ENCODE data around the gene ALCAM.

Gene ALCAM

DNA sequence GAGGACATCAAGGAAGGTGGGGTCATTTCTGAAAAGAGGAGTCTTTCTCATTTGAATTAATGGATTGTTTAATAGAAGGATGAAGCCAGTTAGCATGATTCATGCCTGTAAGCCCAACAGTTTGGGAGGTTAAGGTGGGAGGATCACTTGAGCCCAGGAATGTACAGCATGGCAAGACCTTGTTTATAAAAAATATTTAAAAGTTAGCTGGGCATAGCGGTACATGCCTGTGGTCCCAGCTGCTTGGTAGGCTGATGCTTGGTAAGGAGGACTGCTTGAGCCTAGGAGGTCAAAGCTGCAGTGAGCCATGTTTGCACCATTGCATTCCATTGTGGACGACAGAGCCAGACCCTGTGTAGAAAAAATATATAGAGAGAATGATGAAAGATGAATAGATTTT lies 165.5 kb downstream of the ALCAM start:
- no peak for DNase-seq (ENCODE audit: low read depth)

DNA sequence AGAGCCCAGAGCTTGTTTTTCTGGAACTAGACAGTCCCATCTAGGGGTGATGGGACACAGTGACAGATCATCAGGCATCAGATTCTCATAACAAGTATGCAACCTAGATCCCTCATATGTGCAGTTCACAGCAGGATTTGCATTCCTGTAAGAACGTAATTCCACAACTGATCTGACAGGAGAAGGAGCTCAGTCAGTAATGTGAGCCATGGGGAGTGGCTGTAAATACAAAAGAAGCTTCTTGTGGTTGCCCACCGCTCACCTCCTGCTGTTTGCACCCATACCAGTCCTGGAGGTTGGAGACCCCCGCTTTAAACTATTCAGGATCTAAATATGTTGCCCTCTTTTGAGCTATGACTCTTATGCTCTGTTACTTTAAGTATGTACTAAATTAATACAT lies 167.3 kb downstream of the ALCAM start:
- DNase-seq (ENCODE audit: low read depth): no peak

DNA sequence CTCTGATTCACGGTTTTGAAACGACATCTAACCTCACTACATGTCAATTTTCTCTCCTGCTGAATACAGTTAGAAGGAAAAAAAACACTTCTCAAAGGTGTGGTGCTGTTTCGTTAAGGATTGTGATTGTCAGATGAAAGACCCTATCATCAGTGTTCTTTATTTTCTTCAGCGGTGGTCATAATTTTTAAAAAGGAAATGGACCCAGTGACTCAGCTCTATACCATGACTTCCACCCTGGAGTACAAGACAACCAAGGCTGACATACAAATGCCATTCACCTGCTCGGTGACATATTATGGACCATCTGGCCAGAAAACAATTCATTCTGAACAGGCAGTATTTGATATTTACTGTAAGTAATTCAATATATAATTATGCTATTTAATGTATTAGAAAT lies 167.8 kb downstream of the ALCAM start:
- DNase-seq (ENCODE audit: low read depth): no peak

DNA sequence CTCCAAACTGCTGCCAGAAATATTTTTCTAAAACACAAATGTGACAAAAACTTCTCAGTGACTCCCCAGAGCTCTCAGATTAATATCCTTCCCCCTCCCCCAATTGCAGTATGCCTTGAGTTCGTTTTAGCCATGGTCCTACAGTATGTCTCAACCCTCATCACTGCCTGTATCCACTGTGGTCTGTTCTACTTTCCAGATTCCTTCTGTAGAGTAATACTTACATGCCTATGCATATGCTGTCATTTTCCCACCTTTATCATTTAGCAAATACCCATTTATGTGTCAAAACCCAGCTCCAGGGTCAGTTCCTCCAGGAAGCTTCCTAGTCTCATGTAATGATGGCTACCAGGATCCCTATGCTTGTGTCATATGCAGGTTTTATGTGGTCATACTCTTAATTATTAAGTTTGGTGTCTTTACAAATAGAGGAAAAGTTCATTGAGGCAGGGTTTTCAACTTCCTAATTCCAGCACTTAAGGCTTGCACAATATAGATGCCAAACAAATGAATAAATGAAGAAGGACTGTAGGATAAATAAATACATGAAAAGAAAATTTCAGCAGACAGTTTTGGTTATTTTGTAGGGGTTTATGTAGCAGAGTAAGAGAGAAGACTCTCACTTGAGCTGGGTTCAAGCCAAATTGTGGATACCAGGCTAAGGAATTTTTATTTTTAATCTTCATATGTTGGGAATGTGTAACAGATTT lies 170.8 kb downstream of the ALCAM start:
- no peak for DNase-seq (ENCODE audit: low read depth)

DNA sequence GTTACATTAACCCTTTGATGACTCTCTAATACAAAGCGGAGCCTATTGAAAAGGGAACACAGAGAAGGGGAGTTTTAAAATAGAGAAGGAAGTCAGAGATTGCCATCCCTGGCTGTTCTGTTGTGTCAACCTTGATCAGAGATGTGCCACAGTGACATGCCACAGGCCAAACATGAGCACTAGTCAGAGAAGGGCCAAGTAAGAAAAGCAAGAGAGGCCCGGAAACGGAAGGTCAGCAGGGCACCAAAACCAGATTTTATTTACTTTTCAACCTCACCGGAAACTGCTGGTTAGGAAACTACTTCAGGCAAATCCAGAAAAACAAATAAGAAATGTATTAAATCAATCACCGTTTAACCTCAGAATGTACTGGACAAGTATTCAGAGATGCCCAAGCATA lies 171.8 kb downstream of the ALCAM start:
- no peak for DNase-seq (ENCODE audit: low read depth)

DNA sequence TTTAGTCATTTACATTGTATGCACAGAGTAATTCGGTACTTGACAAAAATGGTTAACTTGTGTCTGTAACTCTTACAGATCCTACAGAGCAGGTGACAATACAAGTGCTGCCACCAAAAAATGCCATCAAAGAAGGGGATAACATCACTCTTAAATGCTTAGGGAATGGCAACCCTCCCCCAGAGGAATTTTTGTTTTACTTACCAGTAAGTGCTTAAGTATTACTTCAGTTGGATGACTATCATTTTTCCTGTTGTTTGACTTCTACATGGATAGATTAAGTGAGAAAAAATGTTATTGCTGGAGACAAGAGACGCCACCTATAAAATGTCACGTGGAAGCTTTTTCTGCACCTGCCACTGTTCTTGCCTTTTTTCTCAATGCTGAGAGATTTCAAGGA lies 173.2 kb downstream of the ALCAM start:
- no peak for DNase-seq (ENCODE audit: low read depth)

DNA sequence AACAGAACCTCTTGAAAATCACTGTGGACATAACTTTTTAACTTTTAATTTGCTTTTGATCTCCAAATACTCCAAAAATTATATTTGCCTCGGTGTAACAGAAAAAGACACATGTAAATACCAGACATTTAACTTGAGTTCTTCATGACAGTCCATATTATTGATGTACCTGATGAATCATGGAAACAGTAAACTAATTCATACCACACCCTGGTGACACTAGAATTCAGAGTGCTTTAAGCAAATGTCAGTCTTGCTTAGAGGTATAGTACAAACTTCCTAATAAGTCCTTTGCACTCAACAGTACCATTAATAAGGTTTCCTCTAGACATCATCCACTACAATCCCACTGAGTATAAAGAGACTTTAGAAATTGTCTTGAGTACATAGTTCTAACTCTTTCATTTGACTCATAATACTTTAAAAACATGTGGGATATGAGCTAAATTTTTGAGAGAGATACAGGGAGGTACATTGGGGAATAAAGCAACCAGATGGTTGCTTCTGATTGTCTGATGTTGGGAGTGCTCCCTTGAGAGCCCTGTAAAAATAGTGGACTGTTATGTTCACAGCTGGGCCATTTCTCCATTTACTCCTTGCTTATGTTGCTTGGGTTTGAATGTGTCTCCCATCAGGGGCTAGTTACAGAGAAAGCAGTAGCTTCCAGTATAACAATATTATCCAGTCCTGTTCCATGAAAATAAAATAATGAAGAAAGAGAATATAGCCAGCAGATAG lies 175.7 kb downstream of the ALCAM start:
- DNase-seq (ENCODE audit: low read depth): no peak

DNA sequence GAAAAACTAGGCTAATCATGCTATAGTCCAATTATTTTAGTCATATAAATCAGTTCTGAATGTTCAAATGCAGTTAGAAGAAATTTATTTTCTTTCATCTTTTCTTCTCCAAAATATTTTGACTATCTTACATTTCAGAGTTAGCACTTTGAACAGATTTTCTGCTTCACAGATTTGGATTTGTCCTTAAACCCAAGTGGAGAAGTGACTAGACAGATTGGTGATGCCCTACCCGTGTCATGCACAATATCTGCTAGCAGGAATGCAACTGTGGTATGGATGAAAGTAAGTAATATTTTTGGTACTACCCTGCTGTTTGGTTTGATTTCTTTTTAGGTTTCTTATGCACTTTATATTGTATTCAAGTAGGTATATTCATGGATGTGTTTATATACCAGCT lies 178.3 kb downstream of the ALCAM start:
- DNase-seq (ENCODE audit: low read depth): no peak

DNA sequence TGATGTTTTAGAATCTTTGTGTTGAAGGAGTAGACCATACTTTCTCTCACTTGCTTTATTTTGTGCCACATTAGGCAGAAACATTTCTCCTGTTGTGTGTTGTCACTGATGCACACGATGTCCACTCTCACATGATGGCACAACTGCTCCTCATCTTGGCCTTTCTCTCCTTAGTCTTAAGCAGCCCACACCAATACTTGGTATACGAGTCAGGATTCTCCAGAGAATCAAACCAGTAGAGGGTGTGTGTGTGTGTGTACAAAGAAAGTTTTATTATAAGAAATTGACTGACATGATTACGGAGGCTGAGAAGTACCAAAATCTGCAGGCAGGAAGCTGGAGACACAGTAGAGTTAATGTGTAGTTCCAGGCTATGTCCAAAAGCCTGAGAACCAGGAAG lies 187.1 kb downstream of the ALCAM start:
- DNase-seq (ENCODE audit: low read depth): no peak

DNA sequence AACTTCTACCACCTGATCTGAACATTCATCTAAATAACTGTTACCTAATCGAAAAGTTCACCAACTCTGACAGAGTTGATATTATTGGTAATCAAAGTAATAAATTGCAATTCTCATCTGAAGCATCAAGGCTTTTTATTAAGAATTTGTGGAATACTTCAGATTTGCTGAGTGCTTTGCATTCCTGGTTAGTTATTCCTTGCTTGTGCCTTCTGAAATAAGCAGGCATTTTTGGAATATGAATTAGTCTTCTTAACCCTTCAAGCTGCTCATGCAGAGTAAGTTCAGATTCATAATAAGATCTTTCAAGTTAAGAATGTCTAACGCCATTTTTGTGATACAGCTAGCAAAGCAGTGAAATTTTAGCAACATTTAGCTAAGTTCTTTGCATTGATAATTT lies 188.5 kb downstream of the ALCAM start:
- DNase-seq (ENCODE audit: low read depth): no peak

DNA sequence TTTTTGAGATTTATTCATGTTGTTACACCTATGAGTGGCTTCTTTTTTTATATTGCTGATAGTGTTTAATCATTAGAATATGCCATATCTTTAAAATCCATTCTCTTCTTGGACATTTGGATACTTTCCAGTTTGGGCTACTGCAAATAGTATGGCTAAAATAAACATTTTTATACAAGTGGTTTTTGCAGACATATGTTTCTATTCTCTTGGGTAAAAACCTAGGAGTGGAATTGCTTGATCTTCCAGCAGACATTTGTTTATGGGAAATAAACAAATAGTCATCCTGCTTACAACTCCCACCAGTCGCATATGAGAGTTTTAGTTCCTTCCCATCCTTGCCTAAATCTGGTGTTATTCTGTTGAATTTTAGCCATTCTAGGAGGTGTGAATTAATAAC lies 193.1 kb downstream of the ALCAM start:
- no peak for DNase-seq (ENCODE audit: low read depth)

DNA sequence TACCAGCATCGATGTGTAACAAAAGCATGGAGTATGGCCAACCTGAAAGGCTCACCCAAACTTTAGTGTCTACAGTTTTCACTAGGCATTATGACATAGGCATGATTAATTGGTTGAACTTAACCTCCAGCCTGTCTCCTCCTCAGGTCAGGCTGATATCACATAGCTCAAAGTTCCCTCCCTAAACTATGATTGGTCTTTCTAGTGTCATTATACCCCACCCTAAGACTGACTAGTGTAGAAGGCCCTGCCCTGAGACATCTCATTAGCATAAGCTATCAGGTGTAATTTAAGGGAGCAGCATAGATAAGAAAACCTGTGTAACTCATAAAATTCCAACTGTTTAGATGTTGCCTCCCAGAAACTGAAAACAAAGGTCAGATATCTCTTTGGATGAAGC lies 195.2 kb downstream of the ALCAM start:
- no peak for DNase-seq (ENCODE audit: low read depth)

DNA sequence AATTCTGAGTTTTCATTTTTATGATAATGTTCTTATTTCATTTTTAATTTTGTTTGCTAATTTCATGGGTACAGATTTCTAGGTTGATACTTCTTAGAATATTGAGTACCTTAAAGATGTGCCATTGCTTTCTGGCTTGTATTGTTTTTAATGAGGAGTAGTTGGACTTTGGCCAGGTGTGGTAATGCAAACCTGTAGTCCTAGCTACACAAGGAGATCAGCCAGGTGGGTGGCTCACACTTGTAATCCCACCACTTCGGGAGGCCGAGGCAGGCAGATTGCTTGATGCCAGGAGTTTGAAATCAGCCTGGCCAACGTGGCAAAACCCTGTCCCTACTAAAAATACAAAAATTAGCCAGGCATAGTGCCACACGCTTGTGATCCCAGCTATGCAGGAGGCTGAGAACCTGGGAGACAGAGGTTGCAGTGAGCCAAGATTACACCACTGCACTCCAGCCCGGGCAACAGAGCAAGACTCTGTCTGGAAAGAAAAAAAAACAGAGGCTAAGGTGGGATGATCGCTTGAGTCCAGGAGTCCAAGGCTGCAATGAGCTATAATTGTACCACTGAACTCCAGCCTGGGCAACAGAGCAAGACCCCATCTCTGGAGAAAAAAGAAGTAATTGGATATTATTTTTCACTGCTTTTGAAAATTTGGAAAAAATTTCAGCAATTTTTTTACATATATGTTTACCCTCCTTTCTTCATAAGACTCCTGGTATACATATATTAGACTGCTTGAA lies 198.0 kb downstream of the ALCAM start:
- no peak for DNase-seq (ENCODE audit: low read depth)

DNA sequence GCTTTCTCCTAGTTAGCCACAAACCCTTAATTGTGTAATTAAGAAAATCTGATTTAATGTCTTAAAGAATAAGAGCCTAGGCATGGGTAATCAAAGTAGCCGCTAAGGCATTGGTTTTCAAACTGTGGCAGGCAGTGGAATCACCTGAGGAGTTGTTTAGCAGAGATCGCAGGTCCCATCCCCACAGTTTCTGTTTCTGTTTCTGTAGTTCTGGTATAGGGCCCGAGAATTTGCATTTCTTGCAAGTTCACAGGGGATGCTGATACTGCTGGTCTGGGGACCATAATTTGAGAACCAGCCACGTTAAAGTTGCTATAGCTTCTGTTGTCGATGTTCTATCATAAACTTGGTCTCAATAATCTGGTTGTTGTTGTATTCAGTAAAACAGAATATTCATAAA lies 204.3 kb downstream of the ALCAM start:
- DNase-seq (ENCODE audit: low read depth): no peak

DNA sequence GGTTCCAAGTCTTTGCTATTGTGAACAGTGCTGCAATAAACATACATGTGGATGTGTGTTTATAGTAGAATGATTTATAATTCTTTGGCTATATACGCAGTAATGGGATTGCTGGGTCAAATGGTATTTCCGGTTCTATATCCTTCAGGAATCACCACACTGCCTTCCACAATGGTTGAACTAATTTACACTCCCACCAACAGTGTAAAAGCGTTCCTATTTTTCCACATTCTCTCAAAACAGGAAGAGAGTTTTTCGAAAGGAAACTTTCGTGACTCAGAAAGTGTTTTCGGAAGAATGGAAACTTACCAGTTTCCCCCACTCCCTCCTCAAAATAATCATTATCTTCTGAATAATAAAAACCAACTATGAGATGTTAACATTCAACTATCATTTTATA lies 205.8 kb downstream of the ALCAM start:
- no peak for DNase-seq (ENCODE audit: low read depth)

DNA sequence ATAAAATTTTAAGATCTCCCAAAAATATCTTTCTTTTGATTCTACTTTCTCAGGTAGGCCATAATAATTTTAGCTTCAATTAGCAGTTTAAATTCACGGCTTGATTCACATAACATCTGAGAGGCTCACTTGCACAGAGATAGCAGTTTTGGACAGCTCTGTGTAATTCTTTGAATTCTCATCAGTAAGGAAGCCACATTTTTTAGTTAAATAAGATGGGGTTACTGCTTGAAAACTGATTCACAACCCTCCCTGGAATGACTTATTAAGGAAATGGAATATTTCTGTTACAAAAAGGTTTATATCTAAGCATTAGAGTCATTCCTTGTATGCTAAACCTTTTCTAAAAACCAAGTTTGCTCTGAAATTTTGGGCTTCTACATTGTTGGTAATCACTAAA lies 212.7 kb downstream of the ALCAM start:
- DNase-seq (ENCODE audit: low read depth): no peak

DNA sequence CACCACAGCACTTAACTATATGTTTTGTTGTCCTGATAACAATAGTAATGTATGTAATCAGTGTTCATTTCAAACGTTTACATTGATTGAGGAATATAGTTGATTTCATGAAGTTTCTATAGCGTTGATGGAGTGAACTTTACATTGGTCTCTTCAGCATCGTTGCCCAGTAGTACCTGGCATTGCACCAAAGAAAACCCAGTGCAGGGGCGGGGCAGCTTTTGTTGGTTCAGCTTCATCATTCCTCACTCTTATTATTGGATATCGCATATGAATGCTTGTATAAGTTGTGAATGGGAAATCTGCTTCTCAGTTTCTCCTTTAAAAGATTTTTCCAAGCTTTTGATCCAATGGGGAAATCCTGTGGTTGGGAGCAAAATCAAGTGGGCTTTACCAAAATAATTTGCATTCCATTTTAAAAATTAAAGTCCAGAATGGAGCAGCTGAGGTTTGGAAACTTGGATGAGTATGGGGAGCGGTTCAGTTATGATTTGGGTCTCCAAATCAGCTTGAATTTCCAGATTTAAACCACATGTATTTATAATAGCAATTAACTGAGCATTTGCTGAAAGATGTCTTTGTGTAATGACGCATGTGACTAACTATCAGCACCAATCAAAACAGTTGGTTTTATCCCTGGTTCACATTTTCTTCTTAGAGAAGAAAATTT lies 213.7 kb downstream of the ALCAM start:
- no peak for DNase-seq (ENCODE audit: low read depth)

DNA sequence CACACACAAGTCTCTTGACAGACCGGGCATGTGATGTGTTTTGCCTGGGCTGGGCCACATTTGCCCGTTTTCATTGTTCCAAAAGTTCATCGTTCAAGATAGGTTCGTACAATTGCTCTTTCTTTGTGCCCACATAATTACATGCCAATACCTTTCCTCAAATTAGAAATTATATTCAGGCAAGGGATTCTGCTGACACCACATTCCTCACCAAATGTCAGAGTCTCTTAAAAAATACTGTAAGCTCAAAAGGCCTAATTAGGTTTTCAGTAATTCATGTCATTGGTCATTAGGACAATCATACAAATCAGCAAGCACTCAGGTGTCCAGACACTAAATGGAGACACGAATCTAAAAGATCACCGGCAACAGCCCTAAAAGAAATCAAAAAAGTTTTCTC lies 215.3 kb downstream of the ALCAM start:
- no peak for DNase-seq (ENCODE audit: low read depth)

DNA sequence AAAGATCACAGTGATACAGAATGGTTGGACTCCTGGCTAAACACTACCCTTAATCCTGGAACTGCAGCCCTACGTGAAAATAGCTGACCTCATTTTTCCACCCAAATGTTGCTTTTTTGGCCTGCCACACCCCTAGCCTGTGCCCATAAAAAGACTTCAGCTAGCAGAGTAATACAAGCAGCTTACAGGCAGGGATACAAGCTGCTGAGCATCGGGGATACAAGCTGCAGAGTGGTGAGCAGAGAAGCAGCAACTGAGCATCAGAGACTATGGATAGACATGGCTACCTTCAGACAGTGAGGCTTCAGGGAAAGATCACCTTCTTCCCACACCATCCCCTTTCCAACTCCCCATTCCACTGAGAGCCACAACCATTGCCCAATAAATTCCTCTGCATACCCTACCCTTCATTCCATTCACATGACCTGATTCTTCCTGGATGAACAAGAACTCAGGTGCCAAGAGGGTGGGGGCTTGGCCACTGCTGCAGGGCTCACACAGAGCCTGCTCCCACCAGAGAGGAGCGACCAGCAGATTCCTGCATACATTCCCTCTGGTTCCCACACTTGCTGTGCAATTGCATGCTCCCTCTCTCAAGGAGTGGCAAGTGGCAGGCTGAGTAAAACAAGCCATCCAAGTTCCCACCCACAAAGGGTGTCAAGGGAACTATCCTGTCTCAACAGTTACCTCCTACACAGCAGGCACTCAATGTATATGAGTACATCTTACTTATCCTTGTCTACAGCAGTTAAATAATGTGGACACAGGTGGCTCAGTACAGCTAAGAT lies 217.5 kb downstream of the ALCAM start:
- no peak for DNase-seq (ENCODE audit: low read depth)

DNA sequence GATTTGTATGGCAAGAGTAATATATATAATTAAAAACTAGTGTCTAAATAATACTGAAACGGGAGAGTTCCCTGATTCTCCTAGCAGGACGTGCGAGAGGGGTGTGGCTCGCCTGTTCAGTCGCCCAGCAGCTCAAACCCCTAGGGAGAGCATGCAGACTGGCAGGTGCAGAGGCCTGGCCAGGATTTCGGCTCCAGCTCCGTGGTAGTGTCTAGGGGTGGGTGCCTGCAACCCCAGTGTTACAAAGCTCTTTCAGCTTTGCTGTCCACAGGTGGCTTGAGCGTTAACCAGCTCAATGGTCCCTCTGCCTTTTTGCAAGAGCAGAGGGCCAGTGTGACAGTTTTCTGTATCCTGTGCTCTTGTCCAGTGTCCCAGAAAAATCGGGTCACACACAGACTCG lies 226.6 kb downstream of the ALCAM start:
- DNase-seq (ENCODE audit: low read depth): no peak

DNA sequence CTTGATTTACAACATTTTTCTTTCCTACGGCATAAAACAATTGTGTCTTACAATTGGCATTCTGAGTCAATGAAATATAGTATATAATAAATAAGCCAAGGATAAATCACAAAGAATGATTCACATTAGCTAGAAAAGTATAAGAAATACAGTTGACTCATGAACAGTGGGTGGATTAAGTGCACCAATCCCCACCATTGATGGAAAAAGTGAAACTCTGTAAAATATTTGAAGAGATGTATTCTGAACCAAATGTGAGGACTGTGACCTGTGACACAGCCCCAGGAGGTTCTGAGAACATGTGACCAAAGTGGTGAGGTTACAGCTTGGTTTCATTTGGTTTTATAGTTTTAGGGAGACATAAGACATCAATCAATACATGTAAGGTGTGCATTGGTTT lies 227.5 kb downstream of the ALCAM start:
- DNase-seq (ENCODE audit: low read depth): no peak

Data from stimulated activated CD8-positive, alpha-beta memory T cell treated with anti-CD3 and anti-CD28 coated beads, Interleukin-15, amount 100 ng/mL, for 1 hour (primary cell).